ENCODE measurements around the gene PTPRG.
A peak's percentile ranks its signal among the peaks of the same experiment; 100 is the strongest.

The PTPRG gene

DNA sequence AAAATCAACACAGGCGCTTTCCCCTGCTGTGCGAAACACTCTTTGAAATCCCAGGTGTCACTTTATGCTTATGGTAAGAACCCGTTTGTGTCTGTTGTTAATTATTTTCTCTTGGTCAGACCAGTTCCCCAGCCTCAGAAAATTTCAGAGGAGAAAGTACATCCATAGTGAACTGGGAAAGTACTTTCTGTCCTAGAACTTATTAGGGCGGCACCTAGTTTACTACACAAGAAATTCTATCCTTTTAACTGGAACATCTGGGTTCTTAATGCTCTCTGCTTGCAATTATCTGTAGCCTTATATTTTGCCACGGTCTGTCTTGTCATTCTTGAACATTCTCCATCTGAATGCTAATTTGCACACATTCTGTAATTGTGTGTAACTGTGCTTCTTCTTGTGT is 215.0 kb downstream of the PTPRG start:
- DNase-seq = no peak

DNA sequence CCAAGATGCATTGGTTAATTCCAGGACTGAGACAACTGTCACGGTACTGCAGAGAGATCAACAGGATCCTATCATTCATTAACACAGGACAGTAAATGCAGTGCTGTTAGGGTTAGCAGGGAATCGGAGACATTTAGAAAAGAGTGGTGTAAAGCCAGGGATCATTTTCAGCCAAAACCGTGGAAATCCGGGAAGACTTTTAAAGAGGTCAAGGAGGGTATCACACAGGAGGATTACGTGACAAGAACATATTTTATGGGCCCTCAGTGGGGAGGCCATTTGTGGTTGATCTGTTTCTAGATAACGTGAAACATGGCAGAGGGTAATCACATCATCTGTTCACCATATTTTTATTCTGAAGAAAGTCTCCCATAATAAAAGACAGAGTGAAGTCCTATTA is 216.1 kb downstream of the PTPRG start:
- DNase-seq = no peak

DNA sequence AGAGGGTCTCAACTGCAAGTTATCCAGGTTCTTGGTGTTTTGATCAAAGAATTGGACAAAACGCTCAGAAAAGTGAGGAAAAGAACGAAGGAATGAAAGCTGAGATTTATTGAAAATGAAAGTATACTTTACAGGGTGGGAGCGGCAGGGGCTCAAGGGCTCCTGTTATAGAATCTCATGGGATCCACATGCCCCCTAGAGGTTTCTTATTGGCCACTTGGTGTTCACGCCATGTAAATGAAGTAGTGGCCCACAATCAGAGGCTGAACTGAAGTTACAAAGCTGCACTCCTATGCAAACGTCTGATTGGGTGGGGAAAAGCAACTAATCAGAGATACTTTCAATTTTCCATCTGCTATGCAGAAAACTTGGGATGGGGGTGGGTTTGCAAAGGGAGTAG is 216.7 kb downstream of the PTPRG start:
- DNase-seq = no peak

DNA sequence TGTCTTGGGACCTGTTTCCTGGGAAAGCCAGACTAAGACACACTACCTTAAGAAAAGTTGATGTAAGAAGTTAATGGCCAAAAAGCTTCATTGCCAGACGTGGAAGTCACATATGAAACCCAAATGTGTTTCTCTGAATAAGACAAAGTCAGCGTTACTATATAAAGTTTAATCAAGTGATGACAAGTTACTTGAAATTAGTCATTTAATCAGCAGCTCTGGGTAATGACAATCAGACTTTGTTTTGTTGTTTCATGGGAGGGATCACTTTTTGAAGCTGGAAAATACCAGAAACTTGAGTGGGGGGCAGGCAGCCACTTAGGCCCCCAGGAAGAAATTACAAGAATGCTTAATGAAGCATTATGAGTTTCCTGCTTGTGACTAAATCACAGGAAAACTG is 218.6 kb downstream of the PTPRG start:
- DNase-seq = no peak

DNA sequence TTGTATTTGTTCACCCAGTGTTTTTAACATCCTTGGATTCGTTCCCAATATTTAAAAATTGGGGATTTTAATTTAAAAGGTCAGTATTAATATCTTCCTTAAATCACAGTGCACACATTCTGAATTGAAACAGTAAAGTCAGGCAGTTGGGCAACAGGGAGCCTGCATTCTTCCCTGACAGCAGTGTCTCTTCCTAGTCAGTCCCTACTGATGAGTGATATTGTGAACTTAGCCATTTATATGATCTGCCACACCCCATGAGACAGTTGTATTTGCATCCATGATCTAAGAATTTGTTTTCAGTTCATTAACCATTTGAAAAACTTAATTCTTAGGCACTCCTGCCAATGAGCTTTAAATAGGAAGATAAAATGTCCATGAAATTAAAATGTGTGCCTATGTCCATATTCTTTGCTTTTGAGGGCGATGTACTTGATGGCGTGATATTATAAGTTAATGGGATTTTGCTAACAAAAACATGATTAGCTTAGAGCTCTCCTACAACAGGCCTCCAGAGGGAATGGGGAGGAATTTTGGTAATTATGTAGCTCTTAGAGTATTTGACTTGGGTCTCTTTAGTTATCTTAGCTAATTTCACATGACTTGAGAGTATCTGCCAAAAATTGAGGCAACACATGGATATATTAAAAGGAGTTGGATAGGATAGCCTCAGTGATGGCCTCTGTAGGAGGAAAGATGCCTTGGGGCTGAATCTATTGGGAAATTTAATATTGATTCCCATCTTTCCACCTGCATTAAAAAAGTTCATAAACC is 219.3 kb downstream of the PTPRG start:
- no peak for DNase-seq

GRCh38 chr3:61783993-61784718 is 222.8 kb downstream of the PTPRG start:
- no peak for DNase-seq

GRCh38 chr3:61788623-61789507 is 227.5 kb downstream of the PTPRG start:
- DNase-seq = no peak

GRCh38 chr3:61789861-61790260 is 228.5 kb downstream of the PTPRG start:
- DNase-seq = no peak

- no peak for DNase-seq
Measured at GRCh38 chr3:61790411-61790810, 229.0 kb downstream of the PTPRG start.

DNA sequence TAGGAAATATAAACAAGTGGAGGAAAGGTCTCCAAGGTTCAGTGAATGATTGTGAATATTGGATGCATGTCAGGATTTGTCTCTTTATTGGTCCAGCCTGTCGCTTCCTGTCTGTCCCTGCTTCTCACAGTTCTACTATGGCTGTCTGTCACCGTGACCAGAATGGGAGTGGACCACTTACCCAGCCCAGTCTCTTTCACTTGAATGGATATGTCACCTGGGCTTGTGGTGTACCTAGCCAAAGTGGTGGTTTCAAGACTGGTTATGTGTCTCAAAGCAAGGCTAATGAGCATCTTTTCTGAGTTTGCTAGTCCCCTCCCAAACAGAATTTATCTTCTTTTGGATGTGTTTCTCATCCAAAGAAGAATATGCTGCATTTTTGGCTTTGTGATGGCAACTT is 231.7 kb downstream of the PTPRG start:
- no peak for DNase-seq

DNA sequence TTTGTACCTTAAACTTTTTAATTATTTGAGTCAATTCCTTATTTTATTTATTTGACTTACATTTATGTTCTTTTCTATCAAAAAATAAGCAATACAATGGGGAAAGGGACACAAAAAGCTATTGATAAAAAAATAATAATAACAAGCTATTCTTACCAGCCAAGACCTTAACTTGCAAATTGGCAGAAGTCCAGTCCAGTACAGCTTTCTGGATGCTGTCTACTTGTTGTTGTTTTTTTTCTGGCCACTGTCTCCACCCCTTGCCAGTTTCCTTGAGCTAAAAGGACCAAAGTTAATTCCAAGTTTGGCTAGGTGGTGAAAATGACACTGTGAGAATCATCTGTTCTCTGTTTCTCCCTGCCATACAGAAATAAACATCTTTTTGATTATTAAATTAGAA is 232.2 kb downstream of the PTPRG start:
- DNase-seq = no peak

GRCh38 chr3:61794341-61794740 is 233.0 kb downstream of the PTPRG start:
- no peak for DNase-seq

DNA sequence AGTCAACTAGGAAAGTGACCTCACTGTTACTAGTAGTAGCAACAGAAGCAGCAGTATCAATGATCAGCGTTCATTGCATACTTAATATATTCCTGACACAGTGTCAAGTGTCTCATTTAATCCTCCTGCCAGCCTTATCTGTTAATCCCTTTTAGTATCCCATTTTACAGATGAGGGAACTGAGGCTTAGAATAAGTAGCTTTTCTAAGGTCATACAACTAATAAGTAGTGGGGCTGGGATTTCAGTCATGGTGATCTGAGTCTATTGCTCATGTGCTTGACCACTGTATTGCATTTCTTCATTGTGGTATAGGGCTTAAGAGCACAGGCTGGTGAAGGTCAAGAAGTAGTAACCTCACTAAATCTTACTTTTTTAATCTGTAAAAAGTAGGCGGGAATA is 233.6 kb downstream of the PTPRG start:
- no peak for DNase-seq

DNA sequence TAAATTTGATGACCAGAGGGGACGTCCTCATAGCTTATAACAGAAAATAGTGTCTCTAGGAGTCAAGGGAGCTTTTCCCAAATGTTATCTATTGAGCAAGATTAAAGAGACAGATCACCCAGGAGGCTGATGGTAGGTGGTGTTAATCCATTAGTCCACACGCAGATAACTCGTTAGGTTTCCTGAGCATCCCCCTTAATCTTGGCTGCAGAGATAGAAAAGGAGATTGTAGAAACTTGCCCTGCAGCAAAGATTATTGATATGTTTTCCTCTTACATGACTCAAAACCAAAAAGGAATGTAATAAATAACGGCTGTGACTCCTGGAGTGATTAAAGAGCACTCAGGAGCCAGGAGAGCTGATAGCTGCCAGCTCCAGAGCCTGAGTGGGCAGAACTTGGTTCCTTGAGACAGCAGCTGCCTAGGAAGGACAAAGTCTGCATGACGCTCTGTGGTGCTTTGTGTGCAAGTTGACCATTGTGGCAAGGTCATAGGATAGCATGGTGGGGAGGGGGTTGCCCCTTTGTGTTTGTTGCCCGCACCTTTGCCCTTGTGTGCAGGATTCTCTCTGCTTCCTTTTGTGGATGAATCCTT is 234.8 kb downstream of the PTPRG start:
- no peak for DNase-seq

GRCh38 chr3:61796911-61797310 is 235.5 kb downstream of the PTPRG start:
- no peak for DNase-seq

GRCh38 chr3:61802772-61803171 is 241.4 kb downstream of the PTPRG start:
- peak; percentile 32 to 83 for DNase-seq

DNA sequence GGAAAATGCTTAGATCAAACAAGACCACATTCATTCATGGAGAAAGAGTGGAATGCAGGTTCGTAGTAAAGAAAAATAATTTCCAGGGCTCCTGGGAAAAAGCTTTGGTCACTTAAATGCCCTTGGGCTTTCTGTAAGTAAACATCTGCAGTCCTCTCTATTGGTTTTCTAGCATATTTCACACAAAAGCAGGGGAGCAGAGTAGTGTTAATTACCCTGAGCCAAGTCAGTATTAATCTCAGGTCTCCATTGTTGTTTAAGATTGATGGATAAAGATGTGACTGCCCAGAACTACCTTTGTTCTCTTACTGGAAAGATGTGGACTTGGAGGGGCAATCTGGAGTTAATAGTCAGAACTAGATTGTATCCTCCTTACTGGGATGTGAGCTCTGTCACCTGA is 242.6 kb downstream of the PTPRG start:
- no peak for DNase-seq

DNA sequence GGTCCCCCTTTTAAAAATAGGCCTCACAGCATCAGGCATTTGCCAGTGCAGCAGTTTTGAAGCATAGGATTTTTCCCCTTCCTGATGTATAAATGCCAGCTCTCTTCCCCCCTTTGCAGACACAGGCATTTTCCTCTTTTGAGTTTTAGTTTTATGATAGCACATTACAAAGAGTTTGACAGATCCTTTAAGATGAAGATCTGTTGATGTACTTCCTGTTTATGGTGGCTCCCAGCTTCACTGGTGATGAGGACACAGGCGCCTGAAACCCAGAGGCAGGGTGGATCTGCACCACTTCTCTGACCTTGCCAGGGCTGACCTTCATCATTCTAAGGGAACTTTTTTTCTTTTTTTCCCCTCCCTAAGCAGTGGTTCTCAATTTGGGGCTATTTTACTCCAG is 243.4 kb downstream of the PTPRG start:
- no peak for DNase-seq

- peak in 1 of 2 experiments; percentile 30 for DNase-seq
Measured at GRCh38 chr3:61805510-61806080, 244.2 kb downstream of the PTPRG start.

- no peak for DNase-seq
Measured at GRCh38 chr3:61806810-61807209, 245.4 kb downstream of the PTPRG start.

GRCh38 chr3:61807865-61808276 is 246.5 kb downstream of the PTPRG start:
- DNase-seq = peak in 1 of 2 experiments; percentile 40

GRCh38 chr3:61808526-61808925 is 247.2 kb downstream of the PTPRG start:
- DNase-seq = no peak

GRCh38 chr3:61808999-61809398 is 247.6 kb downstream of the PTPRG start:
- DNase-seq = no peak
